ENCODE results near the gene SLC2A11. TPM values are rescaled to one million over a fixed set of nuclear protein-coding genes. Genes with fewer than 3 reads are reported as not detected.

Gene SLC2A11
- total RNA-seq, 1 donor from 2014 or later: 19.6 TPM

- peaks cover 4% of the 10 kb centered on the region for H3K36me3 ChIP-seq (ENCODE audit: insufficient read depth, low read length)
- no peak overlapping the region for H3K9ac ChIP-seq (ENCODE audit: low read length)
- Mint-ChIP-seq H3K27ac (ENCODE audit: unreplicated experiment) (peak overlapping the region; percentile 42), H3K36me3 (ENCODE audit: low read depth, unreplicated experiment) (peaks cover 10% of the 10 kb centered on the region), H3K27me3 (ENCODE audit: low read depth, unreplicated experiment) (peaks cover 10% of the 10 kb centered on the region), H3K4me3 (ENCODE audit: unreplicated experiment) (no peak overlapping the region), H3K9me3 (ENCODE audit: unreplicated experiment) (no peaks in the 10 kb centered on the region), H3K4me1 (ENCODE audit: low read depth, unreplicated experiment) (peaks cover 2% of the 10 kb centered on the region)
- no peak overlapping the region for H3K4me2 ChIP-seq (ENCODE audit: low read length)
- peaks cover 3% of the 10 kb centered on the region for H3K4me1 ChIP-seq (ENCODE audit: insufficient read depth, low read length)
- H2AFZ ChIP-seq (ENCODE audit: low read depth, low read length): no peak overlapping the region
- no peaks in the 10 kb centered on the region for H3K9me3 ChIP-seq (ENCODE audit: insufficient read depth, low read depth, low read length)
- no peak for TF ChIP-seq EZH2 (IDR thresholded peaks at IDR 0.05; ENCODE audit: insufficient read depth, low read length)
- no peak for TF ChIP-seq CTCF (IDR thresholded peaks at IDR 0.05; ENCODE audit: insufficient read depth, low read depth, low read length)
- H3K79me2 ChIP-seq (ENCODE audit: insufficient read depth, low read length): peaks cover 9% of the 10 kb centered on the region
- FAIRE-seq (no peak), DNase-seq (ENCODE audit: low read depth) (no peak)
- H3K27ac ChIP-seq (ENCODE audit: low read depth, low read length): no peak overlapping the region
- no peaks in the 10 kb centered on the region for H3K27me3 ChIP-seq (ENCODE audit: insufficient read depth, low read length)
- peaks cover 34% of the 10 kb centered on the region for H4K20me1 ChIP-seq (ENCODE audit: insufficient read depth, low read length)
- no peak overlapping the region for H3K4me3 ChIP-seq (ENCODE audit: insufficient read depth, low read depth, low read length)
Measured at GRCh38 chr22:23836692-23837495, 20.8 kb upstream of the SLC2A11 start.

- DNase-seq (ENCODE audit: low read depth): no peak
Measured at GRCh38 chr22:23837496-23837859, 20.2 kb upstream of the SLC2A11 start.

More at GRCh38 chr22:23837496-23837859, 20.2 kb upstream of the SLC2A11 start:
- Histone ChIP-seq H3K9ac (ENCODE audit: low read length) (no peak overlapping the region), H3K79me2 (ENCODE audit: insufficient read depth, low read length) (peaks cover 3% of the 10 kb centered on the region), H3K9me3 (ENCODE audit: insufficient read depth, low read depth, low read length) (no peaks in the 10 kb centered on the region), H3K4me1 (ENCODE audit: insufficient read depth, low read length) (peaks cover 3% of the 10 kb centered on the region), H3K4me2 (ENCODE audit: low read length) (no peak overlapping the region), H3K36me3 (ENCODE audit: insufficient read depth, low read length) (peaks cover 4% of the 10 kb centered on the region), H2AFZ (ENCODE audit: low read depth, low read length) (no peak overlapping the region), H3K27me3 (ENCODE audit: insufficient read depth, low read length) (no peaks in the 10 kb centered on the region), H3K27ac (ENCODE audit: low read depth, low read length) (no peak overlapping the region), H3K4me3 (ENCODE audit: insufficient read depth, low read depth, low read length) (no peak overlapping the region), H4K20me1 (ENCODE audit: insufficient read depth, low read length) (peaks cover 28% of the 10 kb centered on the region)
- no peak for FAIRE-seq
- Mint-ChIP-seq H3K4me3 (ENCODE audit: unreplicated experiment) (no peak overlapping the region), H3K27ac (ENCODE audit: unreplicated experiment) (no peak overlapping the region), H3K36me3 (ENCODE audit: low read depth, unreplicated experiment) (peaks cover 6% of the 10 kb centered on the region), H3K4me1 (ENCODE audit: low read depth, unreplicated experiment) (peaks cover 2% of the 10 kb centered on the region), H3K27me3 (ENCODE audit: low read depth, unreplicated experiment) (peaks cover 10% of the 10 kb centered on the region), H3K9me3 (ENCODE audit: unreplicated experiment) (no peaks in the 10 kb centered on the region)
- TF ChIP-seq EZH2 (IDR thresholded peaks at IDR 0.05; ENCODE audit: insufficient read depth, low read length) (no peak), CTCF (IDR thresholded peaks at IDR 0.05; ENCODE audit: insufficient read depth, low read depth, low read length) (no peak)

Measured in astrocyte (in vitro differentiated cells and primary cell).